Measurements from ENCODE around the gene SOX6. TPM values are rescaled to one million over a fixed set of nuclear protein-coding genes. Genes with fewer than 3 reads are reported as not detected.

Gene SOX6
- total RNA-seq, 2 experiments from 2014 or later, result 0.13 TPM; not detected in 1

DNA sequence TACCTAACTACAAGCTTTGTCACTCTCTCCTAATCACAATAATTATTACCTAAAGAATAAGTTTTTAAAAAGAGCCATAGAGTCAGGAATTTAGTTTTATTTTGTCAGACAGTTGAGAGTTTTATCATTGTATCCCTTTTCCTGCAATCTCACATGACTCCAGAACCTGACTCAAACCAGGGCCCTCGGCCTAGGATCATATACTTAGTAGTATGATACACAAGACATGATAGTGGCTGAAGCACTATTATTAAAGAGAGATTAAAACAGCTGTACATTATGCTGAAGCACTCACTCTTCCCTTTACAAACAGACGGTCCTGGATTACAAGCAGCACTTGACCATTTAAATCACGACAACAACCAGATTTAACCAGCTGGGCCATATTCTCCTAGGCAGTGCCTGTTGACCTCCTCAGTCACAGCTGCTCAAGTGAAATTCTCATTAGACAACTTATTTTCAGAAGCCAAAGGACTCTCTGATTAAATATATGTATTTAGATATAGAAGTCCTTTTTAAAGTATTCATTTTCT lies 44.0 kb downstream of the SOX6 start:
- no peaks in the 10 kb centered on the region for H3K79me2 ChIP-seq (ENCODE audit: insufficient read depth, low read depth, low read length)
- ChIA-PET CTCF (ENCODE audit: unreplicated experiment) (no interaction called here), POLR2A (no interaction called here)
- BruUV-seq (replicated peaks), result no TSS peak
- intact Hi-C loops (cut with micrococcal nuclease; ENCODE audit: unreplicated experiment), result no loop called here
- no peak overlapping the region for H3K4me3 ChIP-seq (ENCODE audit: low read depth, low read length, poor library complexity, severe bottlenecking)
- no peak overlapping the region for H3K27ac ChIP-seq (ENCODE audit: low read depth, low read length, poor library complexity, severe bottlenecking)
- no peak overlapping the region for H2AFZ ChIP-seq (ENCODE audit: low read length)
- H3K9me3 ChIP-seq (ENCODE audit: low read length), result no peaks in the 10 kb centered on the region
- no peaks in the 10 kb centered on the region for H4K20me1 ChIP-seq (ENCODE audit: insufficient read depth, low read length)
- no peak for TF ChIP-seq EZH2phosphoT487 (IDR thresholded peaks at IDR 0.05; ENCODE audit: borderline replicate concordance, low read depth, low read length)
- TF ChIP-seq, protein P1, sequence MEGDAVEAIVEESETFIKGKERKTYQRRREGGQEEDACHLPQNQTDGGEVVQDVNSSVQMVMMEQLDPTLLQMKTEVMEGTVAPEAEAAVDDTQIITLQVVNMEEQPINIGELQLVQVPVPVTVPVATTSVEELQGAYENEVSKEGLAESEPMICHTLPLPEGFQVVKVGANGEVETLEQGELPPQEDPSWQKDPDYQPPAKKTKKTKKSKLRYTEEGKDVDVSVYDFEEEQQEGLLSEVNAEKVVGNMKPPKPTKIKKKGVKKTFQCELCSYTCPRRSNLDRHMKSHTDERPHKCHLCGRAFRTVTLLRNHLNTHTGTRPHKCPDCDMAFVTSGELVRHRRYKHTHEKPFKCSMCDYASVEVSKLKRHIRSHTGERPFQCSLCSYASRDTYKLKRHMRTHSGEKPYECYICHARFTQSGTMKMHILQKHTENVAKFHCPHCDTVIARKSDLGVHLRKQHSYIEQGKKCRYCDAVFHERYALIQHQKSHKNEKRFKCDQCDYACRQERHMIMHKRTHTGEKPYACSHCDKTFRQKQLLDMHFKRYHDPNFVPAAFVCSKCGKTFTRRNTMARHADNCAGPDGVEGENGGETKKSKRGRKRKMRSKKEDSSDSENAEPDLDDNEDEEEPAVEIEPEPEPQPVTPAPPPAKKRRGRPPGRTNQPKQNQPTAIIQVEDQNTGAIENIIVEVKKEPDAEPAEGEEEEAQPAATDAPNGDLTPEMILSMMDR (conservative IDR thresholded peaks at IDR 0.05; ENCODE audit: low read length), result no peak
- H3K4me2 ChIP-seq (ENCODE audit: low read length), result no peak overlapping the region
- H3K4me1 ChIP-seq (ENCODE audit: insufficient read depth, low read length, poor library complexity, severe bottlenecking), result no peaks in the 10 kb centered on the region
- no peaks in the 10 kb centered on the region for H3K36me3 ChIP-seq (ENCODE audit: insufficient read depth, low read length)
- DNase-seq (ENCODE audit: low spot score), result no peak
- no peaks in the 10 kb centered on the region for H3K9me2 ChIP-seq (ENCODE audit: insufficient read depth, low read length)

DNA sequence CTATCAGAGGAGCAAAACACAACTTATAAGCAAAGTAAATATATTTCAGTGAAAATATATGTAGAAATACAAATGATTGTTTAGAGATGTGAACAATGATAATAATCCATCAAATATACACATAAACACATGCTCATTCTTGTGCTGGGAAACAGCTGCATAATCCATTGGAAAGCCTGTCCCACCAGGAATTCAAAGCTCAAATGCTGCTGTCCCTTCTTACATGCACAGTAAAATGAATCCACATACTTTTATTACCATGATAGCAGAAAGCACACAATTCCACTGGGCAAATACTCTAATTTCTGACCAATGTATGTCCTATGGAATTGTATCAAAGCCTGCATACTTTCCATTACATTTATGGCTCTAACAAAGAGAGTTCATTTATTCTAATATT lies 44.5 kb downstream of the SOX6 start:
- Histone ChIP-seq H3K4me1 (ENCODE audit: insufficient read depth, low read length, poor library complexity, severe bottlenecking) (no peaks in the 10 kb centered on the region), H4K20me1 (ENCODE audit: insufficient read depth, low read length) (no peaks in the 10 kb centered on the region), H3K9me3 (ENCODE audit: low read length) (no peaks in the 10 kb centered on the region), H3K36me3 (ENCODE audit: insufficient read depth, low read length) (no peaks in the 10 kb centered on the region), H3K27ac (ENCODE audit: low read depth, low read length, poor library complexity, severe bottlenecking) (no peak overlapping the region), H3K9me2 (ENCODE audit: insufficient read depth, low read length) (no peaks in the 10 kb centered on the region), H3K4me3 (ENCODE audit: low read depth, low read length, poor library complexity, severe bottlenecking) (no peak overlapping the region), H3K79me2 (ENCODE audit: insufficient read depth, low read depth, low read length) (no peaks in the 10 kb centered on the region), H2AFZ (ENCODE audit: low read length) (no peak overlapping the region), H3K4me2 (ENCODE audit: low read length) (no peak overlapping the region)
- POLR2A ChIA-PET, result no interaction called here
- BruUV-seq (replicated peaks), result no TSS peak
- CTCF ChIA-PET (ENCODE audit: unreplicated experiment), result no interaction called here
- intact Hi-C loops (cut with micrococcal nuclease; ENCODE audit: unreplicated experiment), result no loop called here
- TF ChIP-seq, protein P1 (conservative IDR thresholded peaks at IDR 0.05; ENCODE audit: low read length), result no peak
- no peak for TF ChIP-seq EZH2phosphoT487 (IDR thresholded peaks at IDR 0.05; ENCODE audit: borderline replicate concordance, low read depth, low read length)
- DNase-seq (ENCODE audit: low spot score), result no peak

DNA sequence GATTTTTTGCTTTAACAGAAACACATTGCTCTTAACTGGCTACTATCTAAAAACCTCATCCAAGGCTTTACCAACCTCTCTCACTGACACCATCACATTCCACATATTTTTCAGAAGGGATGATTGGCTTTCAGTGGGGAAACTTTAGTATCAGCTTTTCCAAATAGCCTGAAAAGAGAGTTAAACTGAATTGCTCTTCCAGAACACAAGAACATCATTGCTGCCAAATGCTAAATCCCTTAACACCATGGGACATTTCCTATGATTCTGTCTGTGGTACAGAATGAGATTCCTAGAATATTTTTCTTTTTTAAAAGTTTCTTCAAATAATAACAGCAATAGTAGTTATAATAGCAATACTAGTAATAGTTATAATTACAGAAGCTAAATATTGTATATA lies 45.4 kb downstream of the SOX6 start:
- DNase-seq (ENCODE audit: low spot score), result no peak
- Histone ChIP-seq H4K20me1 (ENCODE audit: insufficient read depth, low read length) (no peaks in the 10 kb centered on the region), H3K9me2 (ENCODE audit: insufficient read depth, low read length) (no peaks in the 10 kb centered on the region), H3K4me2 (ENCODE audit: low read length) (no peak overlapping the region), H3K27ac (ENCODE audit: low read depth, low read length, poor library complexity, severe bottlenecking) (no peak overlapping the region), H3K79me2 (ENCODE audit: insufficient read depth, low read depth, low read length) (no peaks in the 10 kb centered on the region), H3K9me3 (ENCODE audit: low read length) (no peaks in the 10 kb centered on the region), H3K4me1 (ENCODE audit: insufficient read depth, low read length, poor library complexity, severe bottlenecking) (no peaks in the 10 kb centered on the region), H3K4me3 (ENCODE audit: low read depth, low read length, poor library complexity, severe bottlenecking) (no peak overlapping the region), H3K36me3 (ENCODE audit: insufficient read depth, low read length) (no peaks in the 10 kb centered on the region), H2AFZ (ENCODE audit: low read length) (no peak overlapping the region)
- CTCF ChIA-PET (ENCODE audit: unreplicated experiment), result no interaction called here
- BruUV-seq (replicated peaks), result no TSS peak
- intact Hi-C loops (cut with micrococcal nuclease; ENCODE audit: unreplicated experiment), result no loop called here
- TF ChIP-seq EZH2phosphoT487 (IDR thresholded peaks at IDR 0.05; ENCODE audit: borderline replicate concordance, low read depth, low read length), result no peak
- TF ChIP-seq, protein P1 (conservative IDR thresholded peaks at IDR 0.05; ENCODE audit: low read length), result no peak
- POLR2A ChIA-PET, result no interaction called here

Measured in OCI-LY7 (cell line).